Panc1 (cell line): ENCODE data around the gene RCL1. TPM values are rescaled to one million over a fixed set of nuclear protein-coding genes. Genes with fewer than 3 reads are reported as not detected.

Source experiments
- ATAC-seq: fragments of 200-7000 bp; cut with Tn5 transposase; 2 replicates; pipeline ENCODE4 v1.9.1; 2020; ENCODE audit warnings: mild to moderate bottlenecking, moderate library complexity
- BruUV-seq: library from RNA; stranded (reverse); fragments of 400-500 nt; replicated peaks from 2 replicates; lab custom pipeline; 2021; lab: Mats Ljungman, UMichigan
- CTCF ChIA-PET: fragments of 300-600 bp; sonication (Branson Sonifier 250); formaldehyde crosslinking; loops from one replicate; lab custom pipeline; 2022; ENCODE audit warnings: antibody characterized with exemption; lab: Charles Lee
- POLR2A ChIA-PET: fragments of 300-600 bp; sonication (Branson Sonifier 250); formaldehyde crosslinking; loops from one replicate; lab custom pipeline; 2022; ENCODE audit warnings: antibody characterized with exemption; lab: Charles Lee
- DNase-seq: peaks from one replicate; pipeline ENCODE4 v3.0.0-alpha.2; 2010; ENCODE audit warnings: low read depth, low spot score
- H3K27ac ChIP-seq: 2 replicates; pipeline ENCODE4 v1.5.1; 2011; ENCODE audit warnings: mild to moderate bottlenecking, low read length, inconsistent platforms
- H3K27me3 ChIP-seq: fragments of 200-500 bp; sonication (Bioruptor generic); 2 replicates; pipeline ENCODE4 v1.6.0; 2014; ENCODE audit warnings: low read length, inconsistent platforms; ENCODE audit not compliant: control insufficient read depth, insufficient read depth
- H3K36me3 ChIP-seq: fragments of 200-500 bp; sonication (Bioruptor generic); 2 replicates; pipeline ENCODE4 v1.5.1; 2014; ENCODE audit warnings: inconsistent platforms, mild to moderate bottlenecking, low read length, moderate library complexity; ENCODE audit not compliant: control insufficient read depth, insufficient read depth
- H3K4me1 ChIP-seq: 2 replicates; pipeline ENCODE4 v1.5.1; 2011; ENCODE audit warnings: inconsistent platforms, mild to moderate bottlenecking, low read length, moderate library complexity; ENCODE audit not compliant: control insufficient read depth, insufficient read depth
- H3K4me3 ChIP-seq, 2 experiments: 2 replicates each; pipeline ENCODE4 v1.5.1; 2011 to 2012; ENCODE audit warnings: low read depth in 2 of 2, low read length in 2 of 2, mild to moderate bottlenecking in 2 of 2, inconsistent platforms in 1 of 2, moderate library complexity in 1 of 2
- H3K9me3 ChIP-seq: fragments of 200-500 bp; sonication (Bioruptor generic); 2 replicates; pipeline ENCODE4 v1.5.1; 2014; ENCODE audit warnings: low read depth, mild to moderate bottlenecking, inconsistent platforms, low read length, moderate library complexity; ENCODE audit not compliant: control insufficient read depth, insufficient read depth
- POLR2AphosphoS5 ChIP-seq: IDR thresholded peaks from 2 replicates; pipeline ENCODE4 v1.6.1; 2012; ENCODE audit warnings: mild to moderate bottlenecking, low read depth, low read length, moderate library complexity
- SIN3A ChIP-seq: IDR thresholded peaks from 2 replicates; pipeline ENCODE4 v1.6.1; 2012; ENCODE audit warnings: low read depth, mild to moderate bottlenecking, low read length, moderate library complexity, borderline replicate concordance; ENCODE audit not compliant: insufficient read depth
- TCF7L2 ChIP-seq: IDR thresholded peaks from 2 replicates; pipeline ENCODE4 v1.6.1; 2011; ENCODE audit warnings: mild to moderate bottlenecking, low read depth, low read length, inconsistent platforms
- in situ Hi-C: cut with HindIII; loops from 2 replicates; pipeline ENCODE4 v1.10.0; 2016; ENCODE audit warnings: low sequenced_read_pairs, low pct_unique_long_range_greater_than_20kb
- intact Hi-C: fragments of 100-400 bp; cut with micrococcal nuclease; formaldehyde crosslinking; loops from one replicate; pipeline ENCODE4 v1.10.0; 2022; ENCODE audit not compliant: unreplicated experiment
- total RNA-seq: library from RNA; stranded (reverse); gene quantifications from one replicate; pipeline ENCODE4 v1.2.1, GENCODE V29; 2021; ENCODE audit not compliant: unreplicated experiment
- TF ChIP-seq, protein P1 (sequence below), 2 experiments: IDR thresholded peaks; 2 replicates each; pipeline ENCODE4 v1.6.1; 2011 to 2012; ENCODE audit warnings: low read depth in 2 of 2, control low read depth in 1 of 2, low read length in 1 of 2, mild to moderate bottlenecking in 1 of 2, moderate library complexity in 1 of 2; ENCODE audit not compliant: insufficient read depth in 1 of 2
- TF ChIP-seq, protein P2 (sequence below): fragments of 450-650 bp; IDR thresholded peaks from 2 replicates; pipeline ENCODE4 v1.5.1; 2017; ENCODE audit warnings: mild to moderate bottlenecking

RCL1 gene
- total RNA-seq, 1 experiment from 2014 or later: 11.2 TPM

DNA sequence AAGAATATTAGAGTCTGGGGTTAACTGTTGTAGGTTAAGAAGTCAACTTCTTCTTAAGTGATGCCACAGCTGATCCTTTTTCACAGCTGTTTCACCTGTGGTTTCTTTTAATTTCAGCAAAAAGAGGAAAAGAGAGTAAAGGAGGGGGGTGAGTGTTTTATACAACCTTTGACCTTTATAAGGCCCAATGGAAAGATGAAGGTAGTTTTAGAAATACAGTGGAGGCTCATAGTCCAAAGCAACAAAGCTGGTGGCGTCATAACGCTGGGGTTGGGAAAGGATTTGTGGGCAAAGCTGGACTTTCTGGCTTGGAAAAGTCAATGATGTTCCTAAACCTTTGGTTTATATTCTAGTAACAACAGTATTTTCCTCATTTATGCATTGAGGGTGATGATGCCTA, 49.5 kb downstream of the RCL1 start:
- TF ChIP-seq, protein P1, sequence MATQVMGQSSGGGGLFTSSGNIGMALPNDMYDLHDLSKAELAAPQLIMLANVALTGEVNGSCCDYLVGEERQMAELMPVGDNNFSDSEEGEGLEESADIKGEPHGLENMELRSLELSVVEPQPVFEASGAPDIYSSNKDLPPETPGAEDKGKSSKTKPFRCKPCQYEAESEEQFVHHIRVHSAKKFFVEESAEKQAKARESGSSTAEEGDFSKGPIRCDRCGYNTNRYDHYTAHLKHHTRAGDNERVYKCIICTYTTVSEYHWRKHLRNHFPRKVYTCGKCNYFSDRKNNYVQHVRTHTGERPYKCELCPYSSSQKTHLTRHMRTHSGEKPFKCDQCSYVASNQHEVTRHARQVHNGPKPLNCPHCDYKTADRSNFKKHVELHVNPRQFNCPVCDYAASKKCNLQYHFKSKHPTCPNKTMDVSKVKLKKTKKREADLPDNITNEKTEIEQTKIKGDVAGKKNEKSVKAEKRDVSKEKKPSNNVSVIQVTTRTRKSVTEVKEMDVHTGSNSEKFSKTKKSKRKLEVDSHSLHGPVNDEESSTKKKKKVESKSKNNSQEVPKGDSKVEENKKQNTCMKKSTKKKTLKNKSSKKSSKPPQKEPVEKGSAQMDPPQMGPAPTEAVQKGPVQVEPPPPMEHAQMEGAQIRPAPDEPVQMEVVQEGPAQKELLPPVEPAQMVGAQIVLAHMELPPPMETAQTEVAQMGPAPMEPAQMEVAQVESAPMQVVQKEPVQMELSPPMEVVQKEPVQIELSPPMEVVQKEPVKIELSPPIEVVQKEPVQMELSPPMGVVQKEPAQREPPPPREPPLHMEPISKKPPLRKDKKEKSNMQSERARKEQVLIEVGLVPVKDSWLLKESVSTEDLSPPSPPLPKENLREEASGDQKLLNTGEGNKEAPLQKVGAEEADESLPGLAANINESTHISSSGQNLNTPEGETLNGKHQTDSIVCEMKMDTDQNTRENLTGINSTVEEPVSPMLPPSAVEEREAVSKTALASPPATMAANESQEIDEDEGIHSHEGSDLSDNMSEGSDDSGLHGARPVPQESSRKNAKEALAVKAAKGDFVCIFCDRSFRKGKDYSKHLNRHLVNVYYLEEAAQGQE (IDR thresholded peaks at IDR 0.05; ENCODE audit: insufficient read depth in 1 of 2, low read depth in 2 of 2, low read length in 1 of 2): no peak
- TF ChIP-seq, protein P2, sequence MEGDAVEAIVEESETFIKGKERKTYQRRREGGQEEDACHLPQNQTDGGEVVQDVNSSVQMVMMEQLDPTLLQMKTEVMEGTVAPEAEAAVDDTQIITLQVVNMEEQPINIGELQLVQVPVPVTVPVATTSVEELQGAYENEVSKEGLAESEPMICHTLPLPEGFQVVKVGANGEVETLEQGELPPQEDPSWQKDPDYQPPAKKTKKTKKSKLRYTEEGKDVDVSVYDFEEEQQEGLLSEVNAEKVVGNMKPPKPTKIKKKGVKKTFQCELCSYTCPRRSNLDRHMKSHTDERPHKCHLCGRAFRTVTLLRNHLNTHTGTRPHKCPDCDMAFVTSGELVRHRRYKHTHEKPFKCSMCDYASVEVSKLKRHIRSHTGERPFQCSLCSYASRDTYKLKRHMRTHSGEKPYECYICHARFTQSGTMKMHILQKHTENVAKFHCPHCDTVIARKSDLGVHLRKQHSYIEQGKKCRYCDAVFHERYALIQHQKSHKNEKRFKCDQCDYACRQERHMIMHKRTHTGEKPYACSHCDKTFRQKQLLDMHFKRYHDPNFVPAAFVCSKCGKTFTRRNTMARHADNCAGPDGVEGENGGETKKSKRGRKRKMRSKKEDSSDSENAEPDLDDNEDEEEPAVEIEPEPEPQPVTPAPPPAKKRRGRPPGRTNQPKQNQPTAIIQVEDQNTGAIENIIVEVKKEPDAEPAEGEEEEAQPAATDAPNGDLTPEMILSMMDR: no peak
- no peak for TF ChIP-seq SIN3A
- no peak for TF ChIP-seq TCF7L2
- no peak for TF ChIP-seq POLR2AphosphoS5
- H3K27ac ChIP-seq: no peak overlapping the region
- POLR2A ChIA-PET: no interaction called here
- intact Hi-C loops (no loop called here), in situ Hi-C loops (no loop called here)
- DNase-seq: no peak
- BruUV-seq: no TSS peak
- no peaks in the 10 kb centered on the region for H3K4me1 ChIP-seq
- no peaks in the 10 kb centered on the region for H3K27me3 ChIP-seq
- H3K9me3 ChIP-seq: no peaks in the 10 kb centered on the region
- CTCF ChIA-PET: no interaction called here
- ATAC-seq: no peak
- H3K36me3 ChIP-seq: no peaks in the 10 kb centered on the region
- H3K4me3 ChIP-seq: no peak overlapping the region

DNA sequence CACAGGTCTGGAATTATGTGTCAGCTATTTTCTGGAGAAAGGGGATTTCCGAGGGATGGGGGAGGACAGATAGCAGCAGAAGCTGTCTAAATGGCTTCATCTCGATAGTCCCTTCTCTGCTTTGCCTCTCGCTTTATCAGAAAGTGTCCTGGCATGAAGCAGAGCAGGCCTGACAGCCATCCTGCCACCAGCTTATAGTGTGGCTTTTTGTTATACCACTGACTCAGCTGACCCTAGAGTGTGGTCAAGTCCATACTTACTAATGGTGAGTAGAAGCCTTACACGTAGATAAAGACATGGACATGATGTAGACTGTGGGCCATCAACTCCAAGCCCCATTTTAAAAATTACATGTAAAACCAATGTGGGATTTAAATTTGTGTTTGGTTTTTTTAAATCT, 50.0 kb downstream of the RCL1 start:
- CTCF ChIA-PET: no interaction called here

More for the DNA sequence above, 50.0 kb downstream of the RCL1 start:
- no peaks in the 10 kb centered on the region for H3K9me3 ChIP-seq
- no TSS peak for BruUV-seq
- no peak for DNase-seq
- intact Hi-C loops: no loop called here
- H3K27me3 ChIP-seq: no peaks in the 10 kb centered on the region
- in situ Hi-C loops: no loop called here
- no peak for ATAC-seq
- no peaks in the 10 kb centered on the region for H3K36me3 ChIP-seq
- no peak for TF ChIP-seq TCF7L2
- no peak for TF ChIP-seq POLR2AphosphoS5
- TF ChIP-seq, protein P2: no peak
- no peak for TF ChIP-seq SIN3A
- TF ChIP-seq, protein P1 (IDR thresholded peaks at IDR 0.05; ENCODE audit: insufficient read depth in 1 of 2, low read depth in 2 of 2, low read length in 1 of 2): no peak
- H3K4me3 ChIP-seq: no peak overlapping the region
- no peak overlapping the region for H3K27ac ChIP-seq
- POLR2A ChIA-PET: no interaction called here
- no peaks in the 10 kb centered on the region for H3K4me1 ChIP-seq
